Ovary (tissue), 3 donors: ENCODE measurements around the gene NOX1.

Source experiments
- CTCF ChIP-seq, 3 donors: fragments of 450-650 bp in 2 of 3; fragments of 200-600 bp in 1 of 3; IDR thresholded peaks; one replicate each; pipeline versions ENCODE4 v1.5.1 to v1.8.0; 2016 to 2022; ENCODE audit warnings: antibody characterized with exemption in 3 of 3, mild to moderate bottlenecking in 1 of 3
- POLR2A ChIP-seq: fragments of 450-650 bp; IDR thresholded peaks from one replicate; pipeline ENCODE4 v1.6.1; 2017; ENCODE audit warnings: antibody characterized with exemption, mild to moderate bottlenecking, moderate library complexity
- donor health status: DM: no; HTN: no; CAD: no.

- TF ChIP-seq CTCF (IDR thresholded peaks at IDR 0.05) = no peak
- no peak for TF ChIP-seq POLR2A
Observed at GRCh38 chrX:100864657-100865391, 9.3 kb downstream of the NOX1 start.
